CD4-positive, alpha-beta memory T cell (primary cell): ENCODE results near the gene NCAM2. TPM values are rescaled to one million over a fixed set of nuclear protein-coding genes. Genes with fewer than 3 reads are reported as not detected.
"Not testable (repeated sequence)": the region's sequence is repeated elsewhere in the genome, so short reads cannot be mapped to it uniquely, and the experiment has no call there.

Experiments used
- CTCF ChIA-PET: fragments of 350-600 bp; sonication (Branson Sonifier 250); formaldehyde crosslinking; loops from one replicate; lab custom pipeline; 2021; ENCODE audit warnings: inconsistent platforms; ENCODE audit not compliant: partially characterized antibody; lab: Charles Lee
- POLR2A ChIA-PET: fragments of 350-600 bp; sonication (Branson Sonifier 250); formaldehyde crosslinking; loops from one replicate; lab custom pipeline; 2021; ENCODE audit not compliant: partially characterized antibody; lab: Charles Lee
- DNase-seq, 5 donors: peaks; one replicate each; pipeline versions ENCODE4 v3.0.0 to v3.0.0-alpha.2; 2020 to 2022; ENCODE audit warnings: mixed read lengths in 1 of 5
- H3K27ac ChIP-seq: one replicate; pipeline ENCODE4 v1.7.0; 2013; ENCODE audit warnings: low read depth, low read length
- H3K27me3 ChIP-seq: 2 replicates; pipeline ENCODE4 v1.7.0; 2013; ENCODE audit warnings: mild to moderate bottlenecking, low read length, moderate library complexity; ENCODE audit not compliant: insufficient read depth
- H3K36me3 ChIP-seq: 2 replicates; pipeline ENCODE4 v1.7.0; 2013; ENCODE audit warnings: mild to moderate bottlenecking, low read length, moderate library complexity; ENCODE audit not compliant: insufficient read depth
- H3K4me1 ChIP-seq: 2 replicates; pipeline ENCODE4 v1.7.0; 2013; ENCODE audit warnings: mild to moderate bottlenecking, low read length, moderate library complexity; ENCODE audit not compliant: insufficient read depth
- H3K4me3 ChIP-seq, 2 donors: one replicate each; pipeline ENCODE4 v1.7.0; 2013; ENCODE audit warnings: low read length in 2 of 2, mild to moderate bottlenecking in 1 of 2
- H3K9me3 ChIP-seq, 2 donors: one replicate each; pipeline ENCODE4 v1.7.0; 2013; ENCODE audit warnings: low read length in 2 of 2, control low read depth in 1 of 2; ENCODE audit not compliant: control insufficient read depth in 1 of 2
- H3K27ac Mint-ChIP-seq, 7 donors: one replicate each; pipeline ENCODE4 v1.8.0; 2020 to 2021; ENCODE audit warnings: mixed read lengths in 7 of 7, mild to moderate bottlenecking in 6 of 7, inconsistent platforms in 3 of 7, moderate library complexity in 3 of 7
- H3K27me3 Mint-ChIP-seq, 2 donors: one replicate each; pipeline ENCODE4 v1.8.0; 2020 to 2021; ENCODE audit warnings: mixed read lengths in 2 of 2
- H3K36me3 Mint-ChIP-seq, 2 donors: one replicate each; pipeline ENCODE4 v1.8.0; 2020 to 2021; ENCODE audit warnings: mixed read lengths in 2 of 2, inconsistent platforms in 1 of 2, mild to moderate bottlenecking in 1 of 2
- H3K4me1 Mint-ChIP-seq, 4 donors: one replicate each; pipeline ENCODE4 v1.8.0; 2020 to 2021; ENCODE audit warnings: mixed read lengths in 4 of 4, mild to moderate bottlenecking in 1 of 4
- H3K4me3 Mint-ChIP-seq, 8 donors: one replicate each; pipeline ENCODE4 v1.8.0; 2020 to 2021; ENCODE audit warnings: mixed read lengths in 8 of 8, mild to moderate bottlenecking in 7 of 8, moderate library complexity in 6 of 8, inconsistent platforms in 3 of 8
- H3K9me3 Mint-ChIP-seq, 8 donors: one replicate each; pipeline ENCODE4 v1.8.0; 2020 to 2021; ENCODE audit warnings: mixed read lengths in 8 of 8, mild to moderate bottlenecking in 5 of 8, inconsistent platforms in 3 of 8, moderate library complexity in 1 of 8
- intact Hi-C: fragments of 100-400 bp; cut with micrococcal nuclease; formaldehyde crosslinking; loops from one replicate; pipeline ENCODE4 v1.15.1; 2023
- polyA plus RNA-seq, 2 donors: library from polyadenylated mRNA; unstranded; fragments of 300-500 nt; fragmentation: Illumina TruSeq; gene quantifications; one replicate each; pipeline ENCODE4 v1.2.3, GENCODE V29; 2021
- total RNA-seq, 2 experiments: library from RNA; stranded (reverse); gene quantifications; one replicate each; pipeline ENCODE4 v1.2.3, GENCODE V29; 2021

Gene NCAM2
- total and polyA plus RNA-seq, 4 experiments from 2014 or later = not detected

DNA sequence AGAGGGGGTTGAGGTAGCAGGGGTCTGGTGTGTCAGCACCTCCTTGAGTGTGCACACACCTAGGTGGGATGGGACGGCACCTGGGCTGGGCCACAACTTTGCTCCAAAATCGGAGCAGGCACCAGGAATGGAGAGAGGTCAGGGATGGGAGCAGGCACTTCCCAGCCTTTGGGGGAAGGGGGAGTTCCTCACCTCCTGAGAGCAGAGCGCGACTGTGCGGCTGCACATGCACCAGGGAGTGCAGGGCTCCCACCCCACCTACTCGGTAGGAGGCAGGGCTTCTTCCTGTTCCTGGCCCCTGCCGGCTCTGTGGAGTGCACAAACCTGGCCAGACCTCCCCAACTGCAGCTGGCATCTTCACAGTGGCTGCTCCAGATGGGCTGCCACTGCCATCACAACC is 399.3 kb downstream of the NCAM2 start:
- Histone ChIP-seq H3K36me3 (no peaks in the 10 kb centered on the region), H3K4me1 (no peaks in the 10 kb centered on the region), H3K9me3 (peaks cover 0 to 3% of the 10 kb centered on the region in 2 donors), H3K27me3 (no peaks in the 10 kb centered on the region), H3K4me3 (no peak overlapping the region), H3K27ac (no peak overlapping the region)
- H3K36me3 Mint-ChIP-seq = no peaks in the 10 kb centered on the region
- DNase-seq = no peak
- H3K4me1 Mint-ChIP-seq = no peaks in the 10 kb centered on the region
- H3K4me3 Mint-ChIP-seq = no peak overlapping the region
- no peaks in the 10 kb centered on the region for H3K27me3 Mint-ChIP-seq
- ChIA-PET CTCF (no interaction called here), POLR2A (no interaction called here)
- intact Hi-C loops = no loop called here
- H3K27ac Mint-ChIP-seq = no peak overlapping the region
- peaks cover under 1 to 28% (median 13%) of the 10 kb centered on the region in 8 donors for H3K9me3 Mint-ChIP-seq

DNA sequence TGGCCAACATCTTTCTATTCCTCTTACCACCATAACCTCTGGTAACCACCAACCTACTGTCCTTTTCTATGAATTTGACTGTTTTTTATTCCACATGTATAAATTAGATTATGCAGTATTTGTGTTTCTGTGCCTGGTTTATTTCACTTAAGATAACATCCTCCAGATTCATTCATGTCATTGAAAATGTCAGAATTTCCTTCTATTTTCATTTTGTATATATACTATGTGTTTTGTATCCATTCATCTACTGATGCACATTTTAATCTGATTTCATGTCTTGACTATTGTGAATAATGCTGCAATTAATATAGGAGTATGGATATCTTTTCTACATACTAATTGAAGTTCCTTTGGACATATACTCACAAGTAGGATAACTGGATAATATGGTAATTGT is 403.2 kb downstream of the NCAM2 start:
- H3K9me3 Mint-ChIP-seq = peaks cover 0 to 27% (median 11%) of the 10 kb centered on the region in 8 donors
- Histone ChIP-seq H3K9me3 (peaks cover 0 to 3% of the 10 kb centered on the region in 2 donors), H3K27ac (no peak overlapping the region), H3K36me3 (no peaks in the 10 kb centered on the region), H3K4me3 (no peak overlapping the region), H3K4me1 (no peaks in the 10 kb centered on the region), H3K27me3 (no peaks in the 10 kb centered on the region)
- no peak overlapping the region for H3K4me3 Mint-ChIP-seq
- no peaks in the 10 kb centered on the region for H3K4me1 Mint-ChIP-seq
- no peak overlapping the region for H3K27ac Mint-ChIP-seq
- intact Hi-C loops = loop anchor here (10.0 kb wide), 1 partner anchor 63 kb away; no protein-coding TSS in a partner anchor
- H3K36me3 Mint-ChIP-seq = no peaks in the 10 kb centered on the region
- POLR2A ChIA-PET = no interaction called here
- H3K27me3 Mint-ChIP-seq = no peaks in the 10 kb centered on the region
- no peak for DNase-seq
- CTCF ChIA-PET = no interaction called here

- POLR2A ChIA-PET, H3K27me3 Mint-ChIP-seq, H3K4me3 Mint-ChIP-seq, H3K27ac ChIP-seq, CTCF ChIA-PET, H3K9me3 ChIP-seq, H3K27me3 ChIP-seq, H3K36me3 ChIP-seq, H3K27ac Mint-ChIP-seq, H3K4me1 Mint-ChIP-seq, H3K4me3 ChIP-seq, DNase-seq, H3K36me3 Mint-ChIP-seq, H3K4me1 ChIP-seq: not testable (repeated sequence)
- intact Hi-C loops = loop anchor here (10.0 kb wide), 1 partner anchor 63 kb away; no protein-coding TSS in a partner anchor
- peaks cover 0 to 21% (median 11%) of the 10 kb centered on the region in 8 donors for H3K9me3 Mint-ChIP-seq
Measured at GRCh38 chr21:21402187-21402586, 404.0 kb downstream of the NCAM2 start.

DNA sequence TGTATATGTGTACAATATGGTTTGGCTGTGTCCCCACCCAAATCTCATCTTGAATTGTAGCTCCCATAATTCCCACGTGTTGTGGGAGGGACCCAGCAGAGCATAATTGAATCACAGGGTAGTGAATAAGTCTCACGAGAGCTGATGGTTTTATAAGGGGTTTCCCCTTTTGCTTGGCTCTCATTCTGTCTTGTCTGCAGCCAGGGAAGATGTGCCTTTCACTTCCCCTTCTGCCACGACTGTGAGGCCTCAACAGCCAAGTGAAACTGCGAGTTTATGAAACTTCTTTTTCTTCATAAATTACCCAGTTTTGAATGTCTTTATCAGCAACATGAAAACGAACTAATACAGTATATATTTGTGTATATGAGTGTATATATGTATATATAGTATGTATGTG is 406.1 kb downstream of the NCAM2 start:
- H3K27ac ChIP-seq, H3K4me1 ChIP-seq, H3K4me3 Mint-ChIP-seq, H3K9me3 ChIP-seq, H3K27me3 Mint-ChIP-seq, POLR2A ChIA-PET, H3K36me3 ChIP-seq, H3K4me3 ChIP-seq, H3K4me1 Mint-ChIP-seq, DNase-seq, H3K36me3 Mint-ChIP-seq, CTCF ChIA-PET, H3K27me3 ChIP-seq, H3K27ac Mint-ChIP-seq: not testable (repeated sequence)
- H3K9me3 Mint-ChIP-seq = peaks cover 0 to 21% (median 11%) of the 10 kb centered on the region in 8 donors
- intact Hi-C loops = loop anchor here (10.0 kb wide), 1 partner anchor 61 kb away; no protein-coding TSS in a partner anchor

- ChIA-PET POLR2A (no interaction called here), CTCF (no interaction called here)
- Histone ChIP-seq H3K36me3 (no peaks in the 10 kb centered on the region), H3K27ac (no peak overlapping the region), H3K4me1 (no peaks in the 10 kb centered on the region), H3K27me3 (no peaks in the 10 kb centered on the region), H3K4me3 (no peak overlapping the region), H3K9me3 (no peaks in the 10 kb centered on the region)
- Mint-ChIP-seq H3K4me1 (no peaks in the 10 kb centered on the region), H3K27ac (no peak overlapping the region), H3K4me3 (no peak overlapping the region), H3K27me3 (no peaks in the 10 kb centered on the region), H3K36me3 (no peaks in the 10 kb centered on the region), H3K9me3 (peaks cover 0 to 15% (median 9%) of the 10 kb centered on the region in 8 donors)
- intact Hi-C loops = loop anchor here (10.0 kb wide), 1 partner anchor 58 kb away; no protein-coding TSS in a partner anchor
- DNase-seq = no peak
Measured at GRCh38 chr21:21406921-21407320, 408.7 kb downstream of the NCAM2 start.

- no peak overlapping the region for H3K4me3 Mint-ChIP-seq
- intact Hi-C loops = no loop called here
- no peaks in the 10 kb centered on the region for H3K4me1 ChIP-seq
Measured at GRCh38 chr21:21412096-21412495, 413.9 kb downstream of the NCAM2 start.

DNA sequence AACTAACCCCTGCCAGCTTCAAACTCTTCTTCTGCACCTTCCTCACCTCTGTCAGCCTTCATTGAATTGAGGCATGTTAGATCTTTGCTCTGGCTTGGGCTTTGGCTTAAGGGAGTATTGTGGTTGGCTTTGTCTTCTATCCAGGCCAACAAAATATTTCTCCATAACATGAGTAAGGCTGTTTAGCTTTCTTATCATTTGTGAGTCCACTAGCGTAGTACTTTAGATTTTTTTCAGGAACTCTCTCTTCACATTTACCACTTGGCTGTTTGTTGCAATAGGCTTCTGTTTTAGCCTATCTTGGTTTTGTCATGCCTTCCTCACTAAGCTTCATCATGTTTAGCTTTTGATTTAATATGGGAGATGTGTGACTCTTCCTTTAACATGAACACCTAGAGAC is 417.5 kb downstream of the NCAM2 start:
- H3K4me1 ChIP-seq = no peaks in the 10 kb centered on the region
- CTCF ChIA-PET = no interaction called here
- peaks cover 0 to 13% (median 7%) of the 10 kb centered on the region in 8 donors for H3K9me3 Mint-ChIP-seq
- no peaks in the 10 kb centered on the region for H3K27me3 ChIP-seq
- H3K4me3 ChIP-seq = no peak overlapping the region
- H3K36me3 Mint-ChIP-seq = no peaks in the 10 kb centered on the region
- no peaks in the 10 kb centered on the region for H3K4me1 Mint-ChIP-seq
- no peak overlapping the region for H3K27ac Mint-ChIP-seq
- H3K27me3 Mint-ChIP-seq = no peaks in the 10 kb centered on the region
- H3K4me3 Mint-ChIP-seq = no peak overlapping the region
- no peak for DNase-seq
- POLR2A ChIA-PET = no interaction called here
- no peaks in the 10 kb centered on the region for H3K9me3 ChIP-seq
- H3K36me3 ChIP-seq = no peaks in the 10 kb centered on the region
- no peak overlapping the region for H3K27ac ChIP-seq
- intact Hi-C loops = no loop called here

More at GRCh38 chr21:21412096-21412495, 413.9 kb downstream of the NCAM2 start:
- Histone ChIP-seq H3K36me3 (no peaks in the 10 kb centered on the region), H3K9me3 (no peaks in the 10 kb centered on the region), H3K4me3 (no peak overlapping the region), H3K27ac (no peak overlapping the region), H3K27me3 (no peaks in the 10 kb centered on the region)
- no peak overlapping the region for H3K27ac Mint-ChIP-seq
- H3K36me3 Mint-ChIP-seq = no peaks in the 10 kb centered on the region
- H3K4me1 Mint-ChIP-seq = no peaks in the 10 kb centered on the region
- no peaks in the 10 kb centered on the region for H3K27me3 Mint-ChIP-seq
- CTCF ChIA-PET = no interaction called here
- peaks cover 0 to 13% (median 6%) of the 10 kb centered on the region in 8 donors for H3K9me3 Mint-ChIP-seq
- no peak for DNase-seq
- POLR2A ChIA-PET = no interaction called here

GRCh38 chr21:21434944-21435343 is 436.7 kb downstream of the NCAM2 start:
- Mint-ChIP-seq H3K4me1 (no peaks in the 10 kb centered on the region), H3K4me3 (no peak overlapping the region), H3K36me3 (no peaks in the 10 kb centered on the region), H3K27ac (no peak overlapping the region), H3K27me3 (no peaks in the 10 kb centered on the region), H3K9me3 (peaks cover 0 to 9% (median 6%) of the 10 kb centered on the region in 8 donors)
- no peaks in the 10 kb centered on the region for H3K27me3 ChIP-seq
- no peak for DNase-seq
- ChIA-PET POLR2A (no interaction called here), CTCF (no interaction called here)
- H3K36me3 ChIP-seq = no peaks in the 10 kb centered on the region
- H3K4me1 ChIP-seq = no peaks in the 10 kb centered on the region
- no peak overlapping the region for H3K4me3 ChIP-seq
- intact Hi-C loops = no loop called here
- no peaks in the 10 kb centered on the region for H3K9me3 ChIP-seq
- no peak overlapping the region for H3K27ac ChIP-seq
